LoVo (cell line): ENCODE measurements around the gene PHF13.
"Not testable (repeated sequence)": the region's sequence is repeated elsewhere in the genome, so short reads cannot be mapped to it uniquely, and the experiment has no call there.

Experiments
- DNase-seq: peaks from one replicate; pipeline ENCODE4 v3.0.0-alpha.2; 2016; ENCODE audit warnings: low spot score

PHF13 gene

DNA sequence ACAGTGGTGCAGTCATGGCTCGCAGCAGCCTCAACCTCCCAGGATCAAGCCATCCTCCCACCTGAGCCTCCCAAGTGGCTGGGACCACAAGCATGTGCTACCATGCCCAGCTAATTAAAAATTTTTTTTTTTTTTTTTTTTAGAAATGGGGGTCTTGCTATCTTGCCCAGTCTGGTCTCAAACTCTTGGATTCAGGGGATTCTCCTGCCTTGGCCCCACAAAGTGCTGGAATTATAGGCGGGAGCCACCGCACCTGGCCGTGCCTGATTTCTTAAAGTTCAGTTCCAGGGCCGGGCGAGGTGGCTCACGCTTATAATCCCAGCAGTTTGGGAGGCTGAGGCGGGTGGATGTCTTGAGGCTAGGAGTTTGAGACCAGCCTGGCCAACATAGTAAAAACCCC is 17.5 kb downstream of the PHF13 start:
- no peak for DNase-seq

DNA sequence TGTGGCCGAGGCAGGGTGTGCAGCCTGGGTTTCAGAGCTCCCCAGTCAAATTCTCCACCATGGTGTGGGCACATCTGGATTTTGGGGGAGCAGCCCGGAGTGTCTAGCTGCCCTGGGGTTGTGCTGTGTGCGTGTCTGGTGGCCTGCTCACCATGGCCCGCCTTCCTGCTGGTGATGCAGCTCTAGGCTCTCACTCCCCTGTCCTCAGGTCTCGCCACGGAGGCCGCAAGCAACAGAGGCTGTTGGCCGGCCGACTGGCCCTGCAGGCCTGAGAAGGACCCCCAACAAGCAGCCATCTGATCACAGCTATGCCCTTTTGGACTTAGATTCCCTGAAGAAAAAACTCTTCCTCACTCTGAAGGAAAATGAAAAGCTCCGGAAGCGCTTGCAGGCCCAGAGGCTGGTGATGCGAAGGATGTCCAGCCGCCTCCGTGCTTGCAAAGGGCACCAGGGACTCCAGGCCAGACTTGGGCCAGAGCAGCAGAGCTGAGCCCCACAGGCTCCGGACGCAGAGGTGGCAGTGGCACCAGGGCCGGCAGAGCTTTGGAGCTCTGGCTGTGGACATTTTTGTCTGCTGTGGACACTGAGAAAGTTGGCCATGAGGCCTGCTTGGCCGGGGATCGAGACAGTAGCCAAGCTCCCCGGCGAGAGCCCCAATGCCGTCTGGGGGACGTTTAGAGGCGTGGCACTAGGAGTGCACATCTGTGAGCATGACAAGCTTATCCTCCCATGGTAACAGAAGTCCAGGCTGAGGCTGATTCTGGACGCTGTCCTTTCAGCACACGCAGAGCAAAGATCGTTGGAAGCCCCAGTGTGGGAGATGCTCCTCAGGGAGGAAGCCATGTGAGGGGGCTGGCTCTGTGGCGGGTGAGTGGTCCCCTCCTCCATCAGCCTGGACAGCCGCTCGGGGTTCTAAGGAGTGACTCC is 19.3 kb downstream of the PHF13 start:
- DNase-seq, result no peak

DNA sequence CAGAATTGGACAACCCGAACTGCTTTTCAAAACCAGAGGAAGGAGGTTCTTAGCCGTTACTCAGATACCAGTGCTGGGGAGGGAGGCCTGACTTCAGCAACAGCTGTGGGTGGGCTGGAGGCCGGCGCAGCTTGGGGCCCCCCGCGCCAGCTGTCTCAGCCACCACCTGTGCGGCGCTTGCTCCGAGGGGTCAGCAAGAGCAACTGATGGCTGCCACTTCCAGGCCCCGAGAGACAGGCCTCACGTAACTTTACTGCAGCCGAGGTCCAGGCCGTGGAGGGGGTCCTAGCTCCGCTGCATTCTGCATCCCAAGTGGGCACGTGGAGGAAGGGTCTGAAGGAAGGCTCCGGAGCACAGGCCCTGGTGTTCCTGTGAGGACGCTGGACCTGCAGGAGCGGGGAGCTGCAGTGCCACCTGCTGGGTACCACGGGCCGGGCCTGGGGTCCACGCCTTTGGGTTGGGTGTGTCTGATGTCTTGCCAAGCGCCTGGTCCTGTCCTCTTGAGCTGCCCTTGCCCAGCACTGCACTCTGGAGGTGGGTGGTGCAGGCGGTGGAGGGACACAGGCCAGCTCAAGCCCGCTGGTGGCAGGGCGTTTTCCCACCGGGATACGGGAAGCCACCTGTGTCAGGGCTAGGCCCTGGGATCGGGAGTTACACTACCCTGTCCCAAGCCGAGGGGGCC is 21.0 kb downstream of the PHF13 start:
- DNase-seq, result peak; percentile 26

DNA sequence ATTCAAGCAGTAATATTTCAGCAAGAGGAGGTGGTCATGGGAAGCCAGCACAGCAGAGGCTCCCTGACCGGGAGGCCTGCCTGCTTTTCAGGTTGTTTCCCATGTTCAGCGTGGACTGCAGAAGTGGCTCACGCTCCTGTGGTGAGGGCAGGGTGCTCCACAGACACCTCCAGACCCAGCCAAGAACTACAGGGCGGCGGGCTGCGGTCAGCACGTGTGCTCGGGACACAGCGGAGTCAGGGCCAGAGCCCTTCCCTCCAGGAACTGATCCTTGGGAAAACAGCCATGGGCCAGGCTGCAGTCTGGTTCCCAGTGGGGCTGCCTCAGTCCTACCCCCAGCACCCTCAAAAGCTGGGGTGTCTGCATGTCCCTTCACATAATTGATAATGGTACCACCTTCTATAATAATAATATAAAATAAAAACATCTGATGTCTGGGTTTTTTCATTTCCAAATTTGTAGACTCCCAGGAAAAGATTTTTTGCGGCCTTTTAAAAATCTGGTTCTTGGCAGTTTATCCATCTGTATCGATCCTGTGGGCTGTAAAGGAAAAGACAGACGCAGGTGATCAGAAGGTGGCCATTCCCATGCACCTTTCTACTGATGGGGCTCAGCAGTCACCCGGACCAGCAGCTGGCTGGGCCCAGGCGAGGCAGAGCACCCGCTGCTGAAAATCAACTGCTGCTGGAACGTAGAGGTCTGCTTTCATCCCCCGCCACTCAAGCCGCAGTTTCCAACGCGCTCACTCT is 21.8 kb downstream of the PHF13 start:
- no peak for DNase-seq

DNA sequence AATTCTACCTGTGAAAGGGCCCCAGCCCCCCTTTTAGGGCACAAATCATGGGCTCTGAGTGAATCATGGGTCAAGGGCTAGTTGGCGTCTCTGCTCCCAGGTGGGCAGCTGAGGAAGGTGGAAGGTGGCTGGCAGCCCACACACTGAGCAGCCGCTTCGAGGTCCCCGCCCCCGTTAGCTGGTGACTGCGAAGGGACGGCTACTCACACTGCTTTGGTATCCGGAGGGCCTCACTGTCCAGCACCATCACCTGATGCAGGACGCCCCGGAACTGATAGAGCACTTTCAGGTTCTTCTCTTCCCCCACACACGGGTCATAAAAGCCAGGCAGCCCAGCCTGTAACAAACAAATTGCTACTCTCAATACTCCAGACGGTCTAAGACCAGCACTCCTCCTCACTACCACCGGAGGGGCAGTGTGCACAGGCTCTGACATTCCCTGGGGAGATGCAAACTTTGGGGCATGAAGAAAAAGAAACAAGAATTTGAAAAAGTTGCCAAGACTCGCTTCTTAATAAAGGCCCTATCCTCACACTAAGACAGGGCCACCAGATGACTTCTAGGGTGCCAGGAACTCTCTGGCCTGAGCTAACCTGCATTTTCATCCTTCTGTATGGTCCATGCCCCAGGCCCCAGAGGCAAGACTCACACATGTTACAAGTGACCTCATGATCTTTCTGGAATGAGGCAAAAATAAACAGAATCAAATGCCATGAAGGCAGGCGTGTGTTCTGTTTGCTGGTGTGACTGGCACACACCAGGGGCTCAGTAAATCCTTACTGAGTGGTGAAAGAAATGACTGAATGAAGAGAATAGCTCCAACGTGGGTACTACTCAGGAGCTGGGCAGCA is 22.6 kb downstream of the PHF13 start:
- DNase-seq, result no peak

DNA sequence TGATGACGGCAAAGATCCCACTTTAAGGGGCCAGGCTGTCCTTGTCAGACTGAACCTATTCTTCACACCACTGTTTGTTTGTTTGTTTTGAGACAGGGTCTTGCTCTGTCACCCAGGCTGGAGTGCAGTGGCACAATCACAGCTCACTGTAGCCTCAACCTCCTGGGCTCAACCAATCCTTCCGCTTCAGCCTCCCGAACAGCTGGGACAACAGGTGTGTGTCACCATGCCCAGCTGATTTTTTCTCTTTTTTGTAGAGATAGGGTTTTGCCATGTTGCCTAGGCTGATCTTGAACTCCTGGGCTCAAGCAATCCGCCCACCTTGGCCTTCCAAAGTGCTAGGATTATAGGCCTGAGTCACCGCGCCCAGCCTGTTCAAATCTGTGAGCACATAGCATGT is 23.2 kb downstream of the PHF13 start:
- not testable (repeated sequence) for DNase-seq

DNA sequence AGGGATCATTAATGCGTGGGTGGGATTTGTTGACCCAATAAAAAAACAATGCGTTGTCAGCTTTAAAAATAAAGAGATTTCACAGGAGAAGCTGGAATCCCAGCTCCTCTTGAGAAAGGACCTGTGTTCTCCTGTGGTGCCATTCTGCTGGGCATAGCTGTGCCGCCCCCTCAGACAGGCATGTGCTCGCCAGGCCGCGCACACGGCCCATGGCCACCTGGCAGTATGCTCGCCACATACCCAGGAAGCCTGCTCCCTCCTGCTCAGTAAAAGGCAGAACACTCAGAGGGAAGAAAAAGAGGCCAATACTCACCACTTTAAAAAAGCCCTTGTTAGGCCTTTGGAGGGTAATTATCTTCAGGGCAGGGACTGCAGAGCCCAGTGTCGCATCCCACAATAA is 24.2 kb downstream of the PHF13 start:
- no peak for DNase-seq

DNA sequence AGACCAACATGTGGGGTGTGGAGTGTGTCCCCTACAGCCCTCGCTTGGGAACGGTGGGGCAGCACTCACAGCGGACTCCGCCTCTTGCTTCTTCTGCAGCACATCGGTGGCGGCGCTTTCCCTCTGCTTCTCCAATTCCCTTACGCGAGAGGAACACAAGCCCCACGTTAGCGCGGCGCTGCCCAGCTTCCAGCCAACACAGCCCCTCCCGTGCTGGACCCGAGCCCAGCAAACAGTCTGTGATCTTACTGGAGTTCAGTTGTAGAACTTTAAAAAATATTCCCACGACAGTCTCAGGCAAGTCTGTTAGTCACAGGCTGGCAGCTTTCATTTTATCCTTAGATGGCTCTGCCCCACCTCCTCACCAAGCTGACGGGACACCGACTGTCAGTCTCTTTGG is 24.7 kb downstream of the PHF13 start:
- DNase-seq, result no peak

DNA sequence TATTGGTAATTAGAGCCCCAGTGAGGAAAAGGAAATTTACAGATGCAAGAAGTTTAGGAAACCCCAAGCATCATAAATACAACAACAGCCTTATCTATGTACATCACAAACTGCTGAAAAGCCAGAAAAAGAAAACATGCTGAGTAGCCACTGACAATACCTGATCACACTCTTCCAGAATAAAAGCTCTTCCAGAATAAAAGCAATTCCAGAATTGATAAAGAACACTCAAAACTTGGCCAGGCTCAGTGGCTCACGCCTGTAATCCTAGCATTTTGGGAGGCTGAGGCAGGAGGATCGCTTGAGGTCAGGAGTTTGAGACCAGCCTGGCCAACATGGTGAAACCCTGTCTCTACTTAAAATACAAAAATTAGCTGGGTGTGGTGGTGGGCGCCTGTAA is 27.3 kb downstream of the PHF13 start:
- not testable (repeated sequence) for DNase-seq

DNA sequence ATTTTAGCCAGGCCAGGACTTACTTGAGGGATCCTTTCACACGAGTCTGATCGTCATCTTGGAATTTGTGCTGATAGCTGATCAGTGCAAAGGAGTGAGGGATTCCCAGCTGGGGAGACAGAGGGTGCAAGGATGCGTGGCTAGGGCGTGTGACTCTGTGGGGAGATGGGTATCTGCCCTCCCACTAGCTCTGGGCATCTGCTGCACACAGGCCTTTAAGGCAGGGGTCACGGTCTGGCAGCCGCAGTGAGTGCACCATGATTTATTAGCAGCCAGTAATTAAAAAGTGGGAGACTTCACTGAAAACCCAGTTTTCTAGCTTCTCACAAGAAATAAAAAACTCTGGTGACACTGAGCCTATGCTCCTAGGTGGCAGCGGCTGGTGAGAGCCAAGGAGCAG is 31.5 kb downstream of the PHF13 start:
- DNase-seq, result no peak

DNA sequence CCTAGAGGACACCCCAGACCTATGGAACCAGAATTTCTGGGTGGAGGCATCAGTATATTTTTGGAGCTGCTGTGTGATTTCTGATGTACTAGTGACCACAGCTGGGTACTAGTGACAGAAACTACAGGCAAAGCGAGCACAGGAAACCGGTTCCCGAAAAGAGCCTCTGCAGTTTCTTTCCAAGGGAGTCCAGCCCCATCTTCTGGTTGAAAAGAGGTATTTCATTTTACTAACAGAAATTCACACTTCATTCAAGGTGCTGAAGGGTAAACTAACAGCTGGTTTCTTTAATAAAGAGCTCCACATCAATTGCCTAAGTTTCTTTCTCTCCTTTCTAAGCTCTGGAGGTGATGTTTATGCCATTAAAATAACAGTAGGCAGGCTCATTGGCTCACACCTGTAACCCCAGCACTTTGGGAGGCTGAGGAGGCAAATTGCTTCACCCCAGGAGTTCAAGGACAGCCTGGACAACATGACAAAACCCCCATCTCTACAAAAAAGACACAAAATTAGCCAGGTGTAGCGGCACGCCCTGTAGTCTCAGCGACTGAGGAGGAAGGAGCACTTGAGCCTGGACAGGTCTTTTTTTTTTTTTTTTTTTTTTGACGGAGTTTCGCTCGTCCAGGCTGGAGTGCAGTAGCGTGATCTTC is 33.1 kb downstream of the PHF13 start:
- DNase-seq, result peak; percentile 12

DNA sequence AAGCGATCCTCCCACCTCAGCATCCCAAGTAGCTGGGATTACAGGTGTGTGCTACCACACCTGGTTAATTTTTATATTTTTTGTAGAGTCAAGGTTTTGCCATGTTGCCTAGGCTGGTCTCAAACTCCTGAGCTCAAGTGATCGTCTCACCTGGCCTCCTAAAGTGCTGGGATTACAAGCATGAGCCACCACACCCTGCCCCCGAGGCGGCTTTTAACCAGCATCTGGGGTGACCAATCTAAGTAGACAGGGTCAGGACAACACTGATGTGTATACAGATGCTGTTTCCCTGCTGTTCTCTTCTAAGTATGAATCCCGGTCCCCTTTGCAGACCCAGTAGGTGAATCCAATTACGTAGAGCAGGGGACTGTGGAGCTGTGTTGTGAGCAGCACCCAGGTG is 35.0 kb downstream of the PHF13 start:
- no peak for DNase-seq

DNA sequence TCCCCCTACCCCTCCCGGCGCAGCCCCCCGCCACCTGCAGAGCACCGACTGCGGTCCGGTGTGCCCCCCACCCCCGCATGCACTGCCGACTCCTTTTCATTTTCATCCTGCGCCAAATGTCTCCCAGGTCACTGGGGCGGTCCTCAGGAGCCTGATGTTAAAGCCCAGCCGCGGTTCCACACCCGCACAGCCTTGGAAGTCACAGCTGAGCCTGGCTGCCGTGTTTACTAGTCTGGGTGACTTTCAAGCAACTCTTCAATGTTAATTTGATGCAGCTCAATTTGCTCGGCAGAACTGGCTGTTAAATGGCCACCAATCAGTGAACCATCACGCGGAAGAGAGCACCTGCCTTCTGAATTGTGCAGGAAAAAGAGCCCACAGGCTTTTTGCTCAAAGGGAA is 38.4 kb downstream of the PHF13 start:
- no peak for DNase-seq

DNA sequence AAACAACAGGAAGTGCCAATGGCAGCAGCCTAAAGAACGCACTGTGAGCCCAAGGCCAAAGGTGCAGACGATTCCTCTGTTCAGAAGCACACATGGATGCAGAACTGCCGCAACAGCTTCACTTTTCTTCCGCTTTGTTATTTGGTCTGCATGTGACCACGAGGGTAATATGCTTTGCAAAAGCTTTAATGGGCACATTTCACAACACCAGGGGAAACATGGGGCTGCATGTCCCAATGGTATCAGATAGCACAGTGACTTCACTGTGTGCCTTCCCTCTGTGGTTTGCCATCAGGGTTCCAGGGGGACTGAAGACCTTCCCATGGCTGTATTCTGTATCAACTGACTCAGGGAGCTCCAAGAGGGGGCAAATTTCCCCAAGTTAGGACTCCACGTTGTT is 39.5 kb downstream of the PHF13 start:
- no peak for DNase-seq

DNA sequence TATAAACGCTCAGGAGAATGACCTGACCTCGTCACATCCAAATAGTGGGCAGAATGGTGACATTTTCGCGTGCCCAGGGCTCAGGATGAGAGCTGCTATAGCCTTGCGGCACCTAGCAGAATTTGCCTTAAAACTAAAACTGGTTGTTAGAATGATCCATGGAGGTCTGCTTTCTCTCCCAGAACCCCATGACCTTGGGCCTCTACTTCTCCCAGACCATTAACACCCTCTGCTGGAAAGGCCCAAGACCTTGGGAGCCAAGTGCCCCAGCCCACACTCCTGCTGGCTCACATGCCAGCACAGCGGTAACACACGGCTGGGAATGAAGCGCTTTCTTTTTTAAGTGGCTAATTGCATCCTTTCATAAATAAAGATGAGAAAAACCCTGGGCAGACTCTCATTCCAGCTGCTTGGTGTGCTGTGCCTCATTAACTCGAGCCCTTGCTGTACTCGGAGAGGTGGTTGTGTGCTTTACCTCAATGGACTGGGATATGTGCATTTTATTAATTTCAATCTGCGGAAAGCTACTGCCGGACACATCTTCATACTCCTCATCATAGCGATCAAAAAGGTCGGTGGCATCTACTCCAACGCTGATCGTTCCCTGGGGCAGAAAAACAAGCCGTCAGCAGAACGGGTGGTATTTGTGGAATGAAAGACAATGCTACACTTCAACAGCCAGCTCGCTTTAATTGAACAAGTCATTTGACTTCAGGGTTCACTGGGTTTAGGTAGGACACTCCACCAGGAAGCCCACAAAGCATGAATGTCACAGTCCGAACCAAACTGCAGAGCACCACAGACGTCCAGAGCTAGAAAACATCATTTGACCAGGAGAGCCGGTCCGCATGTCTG is 40.1 kb downstream of the PHF13 start:
- DNase-seq, result no peak

DNA sequence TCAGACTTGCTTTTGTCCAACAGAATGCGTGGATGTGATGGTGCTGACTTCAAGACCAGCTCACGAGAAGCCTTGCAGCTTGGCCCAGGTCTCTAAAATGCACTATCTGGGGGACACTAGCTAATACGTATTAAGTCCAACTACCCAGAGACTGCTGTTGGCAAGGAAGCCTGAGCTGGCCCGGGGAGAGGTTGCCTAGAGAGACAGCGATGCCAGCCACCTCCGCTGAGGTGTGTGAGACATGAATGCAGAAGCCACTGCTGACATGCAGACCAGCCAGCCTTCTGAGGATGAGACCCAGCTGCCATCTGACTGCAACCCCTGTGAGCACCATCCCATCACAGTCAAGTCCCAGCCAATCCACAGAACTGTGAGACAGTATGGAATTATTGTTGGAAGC is 43.6 kb downstream of the PHF13 start:
- no peak for DNase-seq

DNA sequence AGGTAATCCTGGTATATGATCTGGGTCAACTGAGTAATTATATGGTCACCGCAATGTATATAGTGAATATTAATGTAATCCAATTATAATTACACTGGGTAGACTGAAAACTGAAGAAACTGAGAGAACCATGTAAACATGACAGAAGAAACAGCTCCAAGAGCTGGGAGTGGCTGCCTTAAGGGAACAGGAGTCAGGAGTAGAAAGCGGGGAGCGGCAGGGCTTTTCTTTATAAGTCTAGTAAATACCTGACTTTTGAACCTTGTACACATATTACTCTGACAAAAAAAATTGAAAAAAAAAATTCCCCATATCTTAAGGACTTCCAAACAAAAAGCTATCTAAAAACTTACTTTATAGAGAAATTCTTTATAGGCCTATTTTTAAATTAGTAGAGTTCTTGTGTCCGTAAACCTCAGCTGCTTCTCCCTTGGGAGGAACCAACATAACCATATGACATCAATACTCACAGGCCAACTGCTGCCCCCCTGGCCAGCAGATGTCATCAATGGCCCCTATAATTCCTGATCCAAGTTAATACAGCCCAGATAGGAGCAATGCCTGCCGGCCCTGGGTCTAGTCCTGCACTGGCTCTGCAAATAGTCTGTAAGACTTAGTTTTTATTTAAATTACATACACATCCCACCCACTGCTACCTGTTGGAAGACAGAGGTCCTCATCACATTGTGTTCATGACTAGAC is 45.0 kb downstream of the PHF13 start:
- no peak for DNase-seq

DNA sequence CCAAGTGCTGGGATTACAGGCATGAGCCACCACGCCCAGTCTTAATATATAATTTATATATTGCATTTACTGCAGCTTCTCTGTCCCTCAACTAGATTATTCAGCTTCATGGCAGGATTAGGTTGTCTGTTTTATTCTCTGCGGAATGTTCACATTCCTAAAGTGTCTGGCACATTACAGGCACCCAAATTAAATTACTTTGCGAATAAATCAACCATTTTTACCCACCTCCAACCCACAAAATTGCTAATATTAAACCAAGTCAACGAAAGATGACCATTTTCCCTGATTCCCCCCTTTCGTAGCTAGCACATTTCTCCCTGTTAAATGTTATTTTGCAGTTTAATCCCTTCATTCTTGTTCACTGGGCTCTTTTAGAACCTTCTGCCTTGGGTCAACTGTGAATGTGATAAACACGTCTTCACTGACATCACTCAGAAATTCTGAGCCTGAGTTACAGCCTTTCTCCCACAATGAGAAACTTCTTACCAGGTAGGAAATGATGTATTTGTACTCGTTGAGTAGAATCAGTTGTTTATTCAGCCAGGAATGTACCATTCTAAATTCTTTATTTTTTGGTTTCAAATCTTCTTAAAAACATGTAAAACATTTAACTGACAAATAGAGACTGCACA is 47.0 kb downstream of the PHF13 start:
- no peak for DNase-seq

DNA sequence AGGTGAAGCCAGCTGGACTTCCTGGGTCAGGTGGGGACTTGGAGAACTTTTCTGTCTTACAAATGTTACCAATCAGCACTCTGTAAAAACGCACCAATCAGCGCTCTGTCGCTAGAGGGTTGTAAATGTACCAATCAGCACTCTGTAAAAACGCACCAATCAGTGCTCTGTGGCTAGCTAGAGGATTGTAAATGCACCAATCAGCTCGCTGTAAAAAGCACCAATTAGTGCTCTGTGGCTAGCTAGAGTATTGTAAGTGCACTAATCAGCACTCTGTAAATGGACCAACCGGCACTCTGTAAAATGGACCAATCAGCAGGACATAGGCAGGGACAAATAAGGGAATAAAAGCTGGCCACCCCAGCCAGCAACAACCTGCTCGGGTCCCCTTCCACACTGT is 48.9 kb downstream of the PHF13 start:
- not testable (repeated sequence) for DNase-seq
